GM10266 (cell line): Measurements from ENCODE around the gene IQCK.

Experiments used
- DNase-seq: peaks from one replicate; pipeline ENCODE4 v3.0.0; 2012; ENCODE audit errors: extremely low spot score
- TF ChIP-seq, protein P1 (sequence below): IDR thresholded peaks from 2 replicates; pipeline ENCODE4 v1.5.1; 2012; ENCODE audit warnings: mild to moderate bottlenecking, low read depth; ENCODE audit not compliant: control insufficient read depth, insufficient read depth; ENCODE audit errors: missing control alignments

The IQCK gene

DNA sequence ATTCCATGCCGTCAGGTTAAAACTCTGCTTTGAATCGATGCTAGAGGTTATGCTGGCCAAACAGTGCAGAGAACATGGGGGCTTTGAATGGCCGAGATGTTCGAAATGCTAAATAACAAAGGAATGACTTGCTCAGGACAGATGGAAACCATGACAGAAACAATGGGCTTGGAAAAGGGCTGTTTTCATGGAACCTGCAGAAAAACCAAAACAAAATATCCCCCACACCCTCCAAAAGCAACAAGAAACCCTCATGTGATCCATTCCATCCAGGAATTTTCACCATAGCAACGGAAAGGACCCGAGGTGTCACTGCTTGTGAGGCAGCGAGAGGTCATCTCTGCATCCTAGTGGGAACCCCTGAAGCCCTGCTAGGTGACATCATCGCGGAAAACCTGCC lies 141.1 kb downstream of the IQCK start:
- no peak for DNase-seq
- TF ChIP-seq, protein P1, sequence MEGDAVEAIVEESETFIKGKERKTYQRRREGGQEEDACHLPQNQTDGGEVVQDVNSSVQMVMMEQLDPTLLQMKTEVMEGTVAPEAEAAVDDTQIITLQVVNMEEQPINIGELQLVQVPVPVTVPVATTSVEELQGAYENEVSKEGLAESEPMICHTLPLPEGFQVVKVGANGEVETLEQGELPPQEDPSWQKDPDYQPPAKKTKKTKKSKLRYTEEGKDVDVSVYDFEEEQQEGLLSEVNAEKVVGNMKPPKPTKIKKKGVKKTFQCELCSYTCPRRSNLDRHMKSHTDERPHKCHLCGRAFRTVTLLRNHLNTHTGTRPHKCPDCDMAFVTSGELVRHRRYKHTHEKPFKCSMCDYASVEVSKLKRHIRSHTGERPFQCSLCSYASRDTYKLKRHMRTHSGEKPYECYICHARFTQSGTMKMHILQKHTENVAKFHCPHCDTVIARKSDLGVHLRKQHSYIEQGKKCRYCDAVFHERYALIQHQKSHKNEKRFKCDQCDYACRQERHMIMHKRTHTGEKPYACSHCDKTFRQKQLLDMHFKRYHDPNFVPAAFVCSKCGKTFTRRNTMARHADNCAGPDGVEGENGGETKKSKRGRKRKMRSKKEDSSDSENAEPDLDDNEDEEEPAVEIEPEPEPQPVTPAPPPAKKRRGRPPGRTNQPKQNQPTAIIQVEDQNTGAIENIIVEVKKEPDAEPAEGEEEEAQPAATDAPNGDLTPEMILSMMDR: no peak

DNA sequence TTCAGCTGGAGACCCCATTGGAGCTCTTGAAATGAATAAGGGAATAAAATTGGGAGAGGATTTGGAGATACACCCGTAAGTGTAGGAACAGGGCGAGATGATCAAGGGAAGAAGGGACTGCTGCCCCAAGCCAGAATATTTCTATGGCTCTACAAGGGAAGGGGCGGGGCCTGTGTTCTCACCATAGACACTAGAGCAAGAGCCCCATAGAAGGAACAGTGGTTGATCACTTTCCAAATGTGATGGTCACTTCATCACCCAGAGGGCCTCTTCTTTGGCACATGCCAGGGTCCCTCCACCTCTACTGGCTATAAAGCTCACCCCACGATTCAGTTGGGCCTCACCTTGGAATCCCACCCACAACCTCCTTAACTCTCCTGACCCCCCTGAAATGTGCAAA lies 141.5 kb downstream of the IQCK start:
- TF ChIP-seq, protein P1: no peak
- no peak for DNase-seq

DNA sequence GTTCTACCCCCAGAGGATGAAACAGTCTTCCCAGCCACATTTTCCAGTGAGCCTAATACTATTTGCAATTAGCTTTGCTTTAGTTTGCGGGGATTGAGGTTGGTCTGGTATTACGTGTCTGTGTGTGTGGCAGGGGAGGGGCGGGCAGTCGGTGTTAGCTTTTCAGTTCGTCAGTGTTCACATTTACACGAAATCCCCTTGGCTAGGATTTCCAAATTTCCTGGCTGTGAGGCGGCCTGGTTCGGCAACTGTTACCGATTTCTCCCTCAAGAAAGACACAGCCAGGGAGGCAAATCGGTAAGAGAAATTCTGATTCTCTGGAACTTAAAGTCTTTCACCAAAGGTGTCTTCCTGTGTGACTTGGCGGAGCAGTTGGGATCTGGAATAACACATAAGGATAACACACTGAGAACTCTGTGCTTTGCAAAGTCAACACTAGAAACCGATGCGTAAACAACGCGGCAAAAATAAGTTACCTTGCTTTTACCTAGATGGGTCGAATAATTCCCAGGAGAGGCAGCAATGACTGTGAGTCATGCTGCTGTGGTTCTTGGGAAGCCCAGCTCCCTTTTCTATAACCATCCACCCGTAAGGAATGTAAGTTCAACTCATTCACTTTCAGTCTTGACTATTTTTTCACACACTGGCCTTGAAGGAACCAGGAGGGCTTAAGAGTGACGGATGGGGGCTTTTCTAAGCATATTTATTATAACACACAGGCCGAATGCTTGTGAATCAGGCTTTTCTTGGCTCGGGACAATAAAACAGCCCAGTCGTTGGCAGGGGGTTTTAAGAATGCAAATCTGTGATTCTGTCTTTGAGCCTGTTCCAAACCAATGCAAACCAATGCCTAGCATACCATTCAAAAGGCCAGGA lies 142.3 kb downstream of the IQCK start:
- DNase-seq: no peak
- TF ChIP-seq, protein P1: no peak

DNA sequence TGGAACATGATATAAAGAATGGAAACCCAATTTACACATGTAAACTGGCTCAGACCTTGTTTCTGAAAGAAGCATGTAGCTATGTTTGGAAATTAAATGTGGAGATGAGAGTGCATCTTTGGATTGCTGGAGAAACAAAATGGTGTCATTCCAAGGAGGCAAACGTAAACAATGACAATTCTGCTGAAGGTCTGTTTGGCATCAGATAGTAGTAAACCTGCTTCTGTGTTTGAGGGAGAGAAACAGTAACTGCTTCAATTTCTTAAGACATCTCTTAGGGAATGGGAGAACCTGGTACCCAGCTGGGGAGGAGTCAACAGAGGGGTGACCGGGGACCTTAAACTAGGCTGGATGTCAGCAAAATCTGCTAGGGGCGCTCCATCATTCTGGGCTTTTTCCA lies 143.1 kb downstream of the IQCK start:
- DNase-seq: no peak
- TF ChIP-seq, protein P1: no peak

DNA sequence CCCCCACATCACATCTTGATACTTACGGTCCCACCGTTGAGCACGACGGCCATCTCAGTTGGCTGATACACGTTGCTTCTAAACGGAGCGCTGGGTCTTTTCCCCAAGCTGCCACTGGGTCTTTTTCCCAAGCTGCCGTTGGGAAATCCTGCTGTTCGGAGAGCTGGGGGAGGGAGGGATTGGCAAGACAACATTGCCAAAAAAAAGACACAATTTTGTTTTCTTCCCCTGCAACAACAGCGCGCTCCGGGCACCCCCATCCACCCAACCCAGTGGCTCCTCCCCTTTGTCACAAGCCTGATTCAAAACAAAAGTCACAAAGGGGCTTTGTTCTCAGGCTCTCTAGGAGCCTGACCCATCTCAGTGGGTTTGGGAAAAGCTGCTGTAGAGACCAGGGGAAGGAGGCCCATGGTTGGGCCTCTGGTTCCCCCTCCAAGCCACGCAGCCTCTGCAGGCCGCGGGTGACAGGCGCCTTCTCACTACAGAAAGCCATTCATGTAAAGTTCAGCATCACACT lies 143.8 kb downstream of the IQCK start:
- TF ChIP-seq, protein P1: no peak
- DNase-seq: no peak

DNA sequence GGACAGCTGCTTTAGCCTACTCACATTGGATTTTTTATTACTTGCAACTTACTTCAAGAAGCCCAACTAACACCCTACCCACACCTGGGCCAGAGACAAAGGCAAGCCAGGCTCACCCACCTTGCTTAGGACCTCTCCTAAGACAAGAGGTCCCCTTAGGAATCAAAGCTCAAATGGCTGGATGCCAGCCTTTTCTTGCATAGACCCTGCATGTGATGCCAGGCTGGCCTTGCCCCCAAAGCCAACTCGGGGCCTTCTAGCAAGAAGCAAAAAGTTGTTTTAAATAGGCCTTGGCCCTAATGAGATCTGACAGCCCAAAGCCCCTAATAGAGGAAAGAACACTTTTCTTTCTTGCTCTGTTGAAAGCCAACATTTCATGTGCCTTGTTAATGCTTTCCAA lies 145.9 kb downstream of the IQCK start:
- DNase-seq: no peak
- TF ChIP-seq, protein P1: no peak

DNA sequence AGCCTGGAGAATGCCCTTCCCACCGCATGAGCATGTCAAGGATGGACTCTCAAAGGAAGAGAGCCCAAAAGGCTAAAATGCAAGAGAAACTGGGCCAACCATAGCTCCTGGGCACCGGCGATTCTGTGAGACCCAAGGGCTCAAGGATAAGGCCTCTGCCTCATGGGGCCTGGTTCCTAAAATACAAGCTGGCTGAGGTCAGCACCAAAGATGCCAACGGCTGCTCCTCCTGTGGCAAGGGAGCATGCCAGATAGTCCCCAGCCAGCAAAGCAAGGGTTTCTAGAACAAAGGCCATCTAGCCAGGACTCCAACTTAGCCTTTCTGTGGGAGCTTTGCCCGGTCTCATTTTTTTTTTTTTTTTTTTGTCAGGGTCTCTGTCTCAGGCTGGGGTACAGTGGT lies 146.5 kb downstream of the IQCK start:
- DNase-seq: no peak
- TF ChIP-seq, protein P1: no peak
